Neural progenitor cell (in vitro differentiated cells): ENCODE results near the gene KDM3B. TPM values are rescaled to one million over a fixed set of nuclear protein-coding genes. Genes with fewer than 3 reads are reported as not detected.

Experiments used
- DNase-seq: peaks from one replicate; pipeline ENCODE4 v3.0.0-alpha.2; 2016; ENCODE audit warnings: low spot score
- H2AFZ ChIP-seq: fragments of 200-600 bp; sonication (generic); replicated peaks from 2 replicates; pipeline ENCODE4 v1.6.1; 2016; ENCODE audit warnings: antibody characterized with exemption
- H3F3A ChIP-seq: fragments of 200-600 bp; sonication (generic); 2 replicates; pipeline ENCODE4 v1.6.1; 2016; ENCODE audit warnings: antibody characterized with exemption, low read depth
- H3K27ac ChIP-seq: fragments of 200-600 bp; sonication (generic); 2 replicates; pipeline ENCODE4 v1.5.1; 2016; ENCODE audit warnings: mild to moderate bottlenecking
- H3K27me3 ChIP-seq: fragments of 200-600 bp; sonication (generic); 2 replicates; pipeline ENCODE4 v1.6.1; 2016; ENCODE audit warnings: mild to moderate bottlenecking, moderate library complexity
- H3K36me3 ChIP-seq: fragments of 200-600 bp; sonication (generic); 2 replicates; pipeline ENCODE4 v1.5.1; 2016
- H3K4me1 ChIP-seq: fragments of 200-600 bp; sonication (generic); 2 replicates; pipeline ENCODE4 v1.6.1; 2016; ENCODE audit warnings: mixed run types
- H3K4me2 ChIP-seq: fragments of 200-600 bp; sonication (generic); 2 replicates; pipeline ENCODE4 v1.6.1; 2016
- H3K4me3 ChIP-seq: fragments of 200-600 bp; sonication (generic); 2 replicates; pipeline ENCODE4 v1.5.1; 2016
- H3K79me2 ChIP-seq: fragments of 200-600 bp; sonication (generic); 2 replicates; pipeline ENCODE4 v1.6.1; 2016; ENCODE audit warnings: low read depth
- H3K9ac ChIP-seq: fragments of 200-600 bp; sonication (generic); 2 replicates; pipeline ENCODE4 v1.6.1; 2016
- H3K9me3 ChIP-seq: fragments of 200-600 bp; sonication (generic); 2 replicates; pipeline ENCODE4 v1.5.1; 2016; ENCODE audit warnings: low read depth
- H4K20me1 ChIP-seq: fragments of 200-600 bp; sonication (generic); 2 replicates; pipeline ENCODE4 v1.6.1; 2016; ENCODE audit warnings: low read depth
- H3K27ac Mint-ChIP-seq: 3 replicates; pipeline ENCODE4 v1.8.0; 2021; ENCODE audit warnings: mixed read lengths
- H3K27me3 Mint-ChIP-seq: 2 replicates; pipeline ENCODE4 v1.8.0; 2022; ENCODE audit warnings: low read depth, mild to moderate bottlenecking, inconsistent platforms, moderate library complexity, mixed read lengths; ENCODE audit not compliant: insufficient read depth
- H3K36me3 Mint-ChIP-seq: 3 replicates; pipeline ENCODE4 v1.8.0; 2021; ENCODE audit warnings: mixed read lengths
- H3K4me1 Mint-ChIP-seq: 3 replicates; pipeline ENCODE4 v1.8.0; 2021; ENCODE audit warnings: mixed read lengths
- H3K4me3 Mint-ChIP-seq: 3 replicates; pipeline ENCODE4 v1.8.0; 2021; ENCODE audit warnings: mild to moderate bottlenecking, moderate library complexity, mixed read lengths
- H3K9me3 Mint-ChIP-seq: 3 replicates; pipeline ENCODE4 v1.8.0; 2020; ENCODE audit warnings: mixed read lengths
- CTCF ChIP-seq: fragments of 200-600 bp; sonication (generic); IDR thresholded peaks from 2 replicates; pipeline ENCODE4 v1.5.1; 2017; ENCODE audit warnings: antibody characterized with exemption, mild to moderate bottlenecking
- EZH2 ChIP-seq: fragments of 200-600 bp; sonication (generic); IDR thresholded peaks from 2 replicates; pipeline ENCODE4 v1.6.1; 2017; ENCODE audit warnings: antibody characterized with exemption, mild to moderate bottlenecking, moderate library complexity
- EZH2phosphoT487 ChIP-seq: fragments of 200-600 bp; sonication (generic); IDR thresholded peaks from 2 replicates; pipeline ENCODE4 v1.6.1; 2017; ENCODE audit warnings: antibody characterized with exemption
- total RNA-seq: library from RNA; depleted of rRNA; stranded (reverse); fragments of >200 nt; gene quantifications from 2 replicates; pipeline ENCODE4 v1.2.3, GENCODE V29; 2015; ENCODE audit warnings: low replicate concordance

KDM3B gene
- total RNA-seq, 1 donor from 2014 or later = 136 TPM

- Mint-ChIP-seq H3K36me3 (peaks cover 40% of the 10 kb centered on the region), H3K4me3 (peak overlapping the region; percentile 84), H3K4me1 (peaks cover 25% of the 10 kb centered on the region), H3K27me3 (peaks cover 6% of the 10 kb centered on the region), H3K27ac (no peak overlapping the region), H3K9me3 (peaks cover 9% of the 10 kb centered on the region)
- no peak overlapping the region for H2AFZ ChIP-seq
- no peak overlapping the region for H3K9ac ChIP-seq
- no peak overlapping the region for H3K27ac ChIP-seq
- no peaks in the 10 kb centered on the region for H3K36me3 ChIP-seq
- peaks cover 16% of the 10 kb centered on the region for H3K4me1 ChIP-seq
- peaks cover 31% of the 10 kb centered on the region for H4K20me1 ChIP-seq
- peaks cover 53% of the 10 kb centered on the region for H3F3A ChIP-seq
- H3K27me3 ChIP-seq = no peaks in the 10 kb centered on the region
- H3K4me2 ChIP-seq = no peak overlapping the region
- no peak for DNase-seq
- H3K79me2 ChIP-seq = peaks cover 39% of the 10 kb centered on the region
- H3K9me3 ChIP-seq = no peaks in the 10 kb centered on the region
- H3K4me3 ChIP-seq = no peak overlapping the region
- TF ChIP-seq EZH2phosphoT487 (no peak), EZH2 (no peak), CTCF (no peak)
These were observed 968 bp upstream of the KDM3B start for GRCh38 chr5:138351517-138351916.

- H3K4me1 Mint-ChIP-seq = peaks cover 25% of the 10 kb centered on the region
- H3K4me1 ChIP-seq = peaks cover 16% of the 10 kb centered on the region
- H3K36me3 Mint-ChIP-seq = peaks cover 30% of the 10 kb centered on the region
- TF ChIP-seq EZH2 (no peak), CTCF (peak; percentile 31)
- H3K79me2 ChIP-seq = peaks cover 53% of the 10 kb centered on the region
- H2AFZ ChIP-seq = no peak overlapping the region
- no peaks in the 10 kb centered on the region for H3K9me3 ChIP-seq
- peak overlapping the region; percentile 96 for H3K4me2 ChIP-seq
- peaks cover 9% of the 10 kb centered on the region for H3K9me3 Mint-ChIP-seq
- no peaks in the 10 kb centered on the region for H3K27me3 ChIP-seq
- peak overlapping the region; percentile 93 for H3K27ac Mint-ChIP-seq
- peaks cover 45% of the 10 kb centered on the region for H4K20me1 ChIP-seq
- H3F3A ChIP-seq = peaks cover 53% of the 10 kb centered on the region
- peak overlapping the region; percentile 91 for H3K9ac ChIP-seq
- H3K36me3 ChIP-seq = no peaks in the 10 kb centered on the region
- peak overlapping the region; percentile 97 for H3K4me3 Mint-ChIP-seq
- H3K27ac ChIP-seq = peak overlapping the region; percentile 84
- peak; percentile 79 for DNase-seq
- peaks cover 6% of the 10 kb centered on the region for H3K27me3 Mint-ChIP-seq
- H3K4me3 ChIP-seq = peak overlapping the region; percentile 100
These were observed 456 bp downstream of the KDM3B start for GRCh38 chr5:138352722-138353559.

- peak overlapping the region; percentile 97 for H3K4me3 Mint-ChIP-seq
- Histone ChIP-seq H2AFZ (no peak overlapping the region), H3K4me2 (peak overlapping the region; percentile 96), H3K27me3 (no peaks in the 10 kb centered on the region), H3K4me1 (peaks cover 16% of the 10 kb centered on the region), H3K9me3 (no peaks in the 10 kb centered on the region), H3K36me3 (no peaks in the 10 kb centered on the region), H4K20me1 (peaks cover 50% of the 10 kb centered on the region), H3K27ac (peak overlapping the region; percentile 84), H3K4me3 (peak overlapping the region; percentile 100), H3K79me2 (peaks cover 60% of the 10 kb centered on the region), H3K9ac (peak overlapping the region; percentile 91), H3F3A (peaks cover 53% of the 10 kb centered on the region)
- H3K4me1 Mint-ChIP-seq = peaks cover 25% of the 10 kb centered on the region
- H3K27me3 Mint-ChIP-seq = peaks cover 6% of the 10 kb centered on the region
- no peak for DNase-seq
- peaks cover 9% of the 10 kb centered on the region for H3K9me3 Mint-ChIP-seq
- no peak for TF ChIP-seq CTCF
- TF ChIP-seq EZH2 = no peak
- no peak for TF ChIP-seq EZH2phosphoT487
- peak overlapping the region; percentile 93 for H3K27ac Mint-ChIP-seq
- peaks cover 28% of the 10 kb centered on the region for H3K36me3 Mint-ChIP-seq
These were observed 1.1 kb downstream of the KDM3B start for GRCh38 chr5:138353560-138354080.
